ENCODE measurements around the gene PAF1. TPM values are rescaled to one million over a fixed set of nuclear protein-coding genes. Genes with fewer than 3 reads are reported as not detected.

PAF1 gene
- total and polyA plus RNA-seq, 8 donors: 7.0 to 77.2 (median 29.4) TPM

- TF ChIP-seq EP300 (IDR thresholded peaks at IDR 0.05) (no peak), CTCF (IDR thresholded peaks at IDR 0.05) (no peak), POLR2A (IDR thresholded peaks at IDR 0.05) (no peak), POLR2AphosphoS5 (IDR thresholded peaks at IDR 0.05) (no peak)
- Histone ChIP-seq H3K27me3 (no peaks in the 10 kb centered on the region), H3K4me1 (peaks cover 0 to 39% (median 11%) of the 10 kb centered on the region in 4 donors), H3K27ac (peak overlapping the region in 1 of 5 donors; percentile 3), H3K9me3 (no peaks in the 10 kb centered on the region), H3K36me3 (peaks cover 56 to 98% (median 97%) of the 10 kb centered on the region in 4 donors), H3K4me3 (no peak overlapping the region)
- intact Hi-C loops (cut with DNase I; ENCODE audit: low total_unique reads): no loop called here
- 73 to 85% (median 77%) methylated on average over 12 of the region's 12 CpGs for WGBS, 5 donors
- DNase-seq: no peak
These were observed 38.3 kb downstream of the PAF1 start for GRCh38 chr19:39352381-39353255.

GRCh38 chr19:39351537-39352064 lies 39.3 kb downstream of the PAF1 start:
- H3K4me3 ChIP-seq: no peak overlapping the region
- intact Hi-C loops (cut with DNase I; ENCODE audit: low total_unique reads): no loop called here
- 61 to 71% (median 67%) methylated on average over 4 of the region's 4 CpGs for WGBS, 5 donors
- H3K9me3 ChIP-seq: no peaks in the 10 kb centered on the region
- H3K36me3 ChIP-seq: peaks cover 45 to 89% (median 87%) of the 10 kb centered on the region in 4 donors
- TF ChIP-seq CTCF (IDR thresholded peaks at IDR 0.05) (no peak), EP300 (IDR thresholded peaks at IDR 0.05) (no peak), POLR2A (IDR thresholded peaks at IDR 0.05) (no peak), POLR2AphosphoS5 (IDR thresholded peaks at IDR 0.05) (no peak)
- H3K27ac ChIP-seq: peak overlapping the region in 2 of 5 donors; percentile 32 to 53
- peaks cover 3 to 49% (median 19%) of the 10 kb centered on the region in 4 donors for H3K4me1 ChIP-seq
- no peaks in the 10 kb centered on the region for H3K27me3 ChIP-seq
- DNase-seq: no peak

- intact Hi-C loops (cut with DNase I; ENCODE audit: low total_unique reads): no loop called here
- H3K27ac ChIP-seq: no peak overlapping the region
- TF ChIP-seq CTCF (IDR thresholded peaks at IDR 0.05): no peak
- no peak for TF ChIP-seq POLR2A (IDR thresholded peaks at IDR 0.05)
These were observed 40.8 kb downstream of the PAF1 start for GRCh38 chr19:39350156-39350555.

GRCh38 chr19:39349326-39349725 lies 41.6 kb downstream of the PAF1 start:
- no peak overlapping the region for H3K4me3 ChIP-seq
- no peaks in the 10 kb centered on the region for H3K27me3 ChIP-seq
- H3K4me1 ChIP-seq: peaks cover 12 to 72% (median 38%) of the 10 kb centered on the region in 4 donors
- TF ChIP-seq EP300 (IDR thresholded peaks at IDR 0.05) (no peak), POLR2A (IDR thresholded peaks at IDR 0.05) (no peak), POLR2AphosphoS5 (IDR thresholded peaks at IDR 0.05) (no peak), CTCF (IDR thresholded peaks at IDR 0.05) (no peak)
- 72 to 89% (median 79%) methylated on average over 4 of the region's 4 CpGs for WGBS, 5 donors
- peaks cover 23 to 80% (median 70%) of the 10 kb centered on the region in 4 donors for H3K36me3 ChIP-seq
- intact Hi-C loops (cut with DNase I; ENCODE audit: low total_unique reads): no loop called here
- DNase-seq: no peak
- H3K27ac ChIP-seq: no peak overlapping the region
- H3K9me3 ChIP-seq: no peaks in the 10 kb centered on the region

More at GRCh38 chr19:39350156-39350555, 40.8 kb downstream of the PAF1 start:
- no peak for DNase-seq
- peaks cover 31 to 85% (median 78%) of the 10 kb centered on the region in 4 donors for H3K36me3 ChIP-seq
- no peak overlapping the region for H3K4me3 ChIP-seq
- WGBS, 5 donors: 96 to 99% (median 98%) methylated on average over 3 of the region's 3 CpGs
- H3K9me3 ChIP-seq: no peaks in the 10 kb centered on the region
- no peaks in the 10 kb centered on the region for H3K27me3 ChIP-seq
- H3K4me1 ChIP-seq: peaks cover 12 to 63% (median 30%) of the 10 kb centered on the region in 4 donors

All from stomach (tissue), 9 donors.